ENCODE results near the gene SS18. TPM values are rescaled to one million over a fixed set of nuclear protein-coding genes. Genes with fewer than 3 reads are reported as not detected.

Gene SS18
- total RNA-seq, 1 experiment from 2014 or later, result 52.2 TPM

DNA sequence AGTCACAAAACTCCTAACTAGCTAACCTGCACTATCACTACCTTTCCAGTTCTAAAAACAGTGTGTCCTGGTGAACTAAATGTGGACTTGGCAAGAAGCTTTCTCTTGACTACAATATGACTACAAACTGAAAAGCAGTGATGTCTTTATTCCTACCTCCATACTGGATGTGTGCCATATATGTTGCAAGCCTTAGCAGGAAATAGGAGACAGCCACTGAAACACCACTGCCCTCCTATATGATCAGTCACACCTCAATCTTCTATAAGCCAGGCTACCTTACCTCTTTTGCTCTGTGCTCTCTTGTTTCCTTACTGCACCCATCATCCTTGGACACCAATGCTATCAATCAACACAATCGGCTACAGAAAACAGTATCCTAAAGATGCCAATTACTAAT is 34.1 kb downstream of the SS18 start:
- H3K27me3 ChIP-seq (ENCODE audit: insufficient read depth, low read depth), result no peaks in the 10 kb centered on the region
- H3K9me2 ChIP-seq (ENCODE audit: insufficient read depth), result no peaks in the 10 kb centered on the region
- ChIA-PET CTCF (no interaction called here), POLR2A (ENCODE audit: unreplicated experiment) (no interaction called here)
- H2AFZ ChIP-seq, result no peak overlapping the region
- H3K4me3 ChIP-seq, result no peak overlapping the region
- no TSS peak for BruUV-seq (replicated peaks)
- H3K27ac ChIP-seq, result no peak overlapping the region
- no peaks in the 10 kb centered on the region for H3K79me2 ChIP-seq (ENCODE audit: low read depth)
- H3K4me2 ChIP-seq, result no peak overlapping the region
- H3K36me3 ChIP-seq (ENCODE audit: low read depth), result peaks cover 18% of the 10 kb centered on the region; the same call in 1 of the 2 replicates
- H4K20me1 ChIP-seq (ENCODE audit: insufficient read depth), result no peaks in the 10 kb centered on the region
- no peaks in the 10 kb centered on the region for H3K4me1 ChIP-seq (replicated peaks; ENCODE audit: insufficient read depth)
- intact Hi-C loops (cut with micrococcal nuclease; ENCODE audit: unreplicated experiment), result no loop called here
- H3F3A ChIP-seq (ENCODE audit: insufficient read depth, low read depth), result no peaks in the 10 kb centered on the region
- H3K9me3 ChIP-seq (ENCODE audit: insufficient read depth, low read depth), result no peaks in the 10 kb centered on the region
- TF ChIP-seq EZH2 (IDR thresholded peaks at IDR 0.05; ENCODE audit: low read depth), result no peak
- no peak for TF ChIP-seq CTCF (conservative IDR thresholded peaks at IDR 0.05)
- no peak for DNase-seq

DNA sequence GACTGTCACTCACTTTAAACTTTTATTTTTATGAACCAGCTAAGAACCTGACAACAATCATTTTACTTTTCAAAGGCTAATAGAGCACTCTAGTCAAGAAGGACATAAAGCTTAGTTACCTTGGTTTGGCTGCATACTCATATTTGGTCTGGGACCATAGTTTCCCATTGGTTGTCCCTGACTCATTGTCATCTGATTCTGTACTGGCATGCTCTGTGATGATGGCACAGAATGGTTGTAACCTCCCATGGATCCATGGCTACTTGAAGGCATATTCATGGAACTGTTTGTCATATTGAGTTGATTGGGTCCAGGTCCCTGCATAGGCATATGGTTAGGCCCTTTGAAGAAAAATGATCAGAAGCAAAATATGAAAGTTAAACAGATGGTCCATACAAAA is 37.9 kb downstream of the SS18 start:
- Histone ChIP-seq H3K27me3 (ENCODE audit: insufficient read depth, low read depth) (no peaks in the 10 kb centered on the region), H2AFZ (no peak overlapping the region), H3K4me2 (no peak overlapping the region), H3K4me1 (replicated peaks; ENCODE audit: insufficient read depth) (no peaks in the 10 kb centered on the region), H3K79me2 (ENCODE audit: low read depth) (no peaks in the 10 kb centered on the region), H3K9me3 (ENCODE audit: insufficient read depth, low read depth) (no peaks in the 10 kb centered on the region), H3K4me3 (no peak overlapping the region), H3K36me3 (ENCODE audit: low read depth) (peaks cover 18% of the 10 kb centered on the region; the same call in 1 of the 2 replicates), H3F3A (ENCODE audit: insufficient read depth, low read depth) (no peaks in the 10 kb centered on the region), H3K27ac (no peak overlapping the region), H4K20me1 (ENCODE audit: insufficient read depth) (no peaks in the 10 kb centered on the region), H3K9me2 (ENCODE audit: insufficient read depth) (no peaks in the 10 kb centered on the region)
- intact Hi-C loops (cut with micrococcal nuclease; ENCODE audit: unreplicated experiment), result no loop called here
- BruUV-seq (replicated peaks), result no TSS peak
- POLR2A ChIA-PET (ENCODE audit: unreplicated experiment), result no interaction called here
- CTCF ChIA-PET, result no interaction called here
- no peak for DNase-seq
- TF ChIP-seq CTCF (conservative IDR thresholded peaks at IDR 0.05) (no peak), EZH2 (IDR thresholded peaks at IDR 0.05; ENCODE audit: low read depth) (no peak)

DNA sequence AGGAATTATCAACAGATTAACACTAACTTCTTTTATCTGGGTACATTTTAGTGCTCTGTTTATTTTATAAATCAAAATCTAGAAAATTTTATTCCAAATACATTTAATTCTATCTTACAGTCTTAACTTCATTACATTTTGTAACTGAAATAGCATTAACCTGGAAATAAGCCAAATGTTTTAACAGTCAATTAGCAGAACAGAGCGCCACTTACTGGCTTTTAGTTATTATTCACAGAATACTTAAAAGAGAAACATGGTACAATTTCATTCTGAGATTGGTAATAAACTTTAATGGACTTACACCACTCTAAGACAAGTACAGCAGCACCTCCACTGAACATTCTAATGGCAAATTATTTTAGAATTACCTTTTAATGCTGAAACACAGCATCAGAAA is 38.6 kb downstream of the SS18 start:
- no peaks in the 10 kb centered on the region for H3F3A ChIP-seq (ENCODE audit: insufficient read depth, low read depth)
- no peak for TF ChIP-seq EZH2 (IDR thresholded peaks at IDR 0.05; ENCODE audit: low read depth)
- no peak for TF ChIP-seq CTCF (conservative IDR thresholded peaks at IDR 0.05)
- H3K27me3 ChIP-seq (ENCODE audit: insufficient read depth, low read depth), result no peaks in the 10 kb centered on the region
- ChIA-PET CTCF (no interaction called here), POLR2A (ENCODE audit: unreplicated experiment) (no interaction called here)
- H4K20me1 ChIP-seq (ENCODE audit: insufficient read depth), result no peaks in the 10 kb centered on the region
- H3K4me1 ChIP-seq (replicated peaks; ENCODE audit: insufficient read depth), result no peaks in the 10 kb centered on the region
- no peaks in the 10 kb centered on the region for H3K9me2 ChIP-seq (ENCODE audit: insufficient read depth)
- H3K4me2 ChIP-seq, result no peak overlapping the region
- peaks cover 13% of the 10 kb centered on the region; the same call in 1 of the 2 replicates for H3K36me3 ChIP-seq (ENCODE audit: low read depth)
- H2AFZ ChIP-seq, result no peak overlapping the region
- H3K79me2 ChIP-seq (ENCODE audit: low read depth), result no peaks in the 10 kb centered on the region
- no peaks in the 10 kb centered on the region for H3K9me3 ChIP-seq (ENCODE audit: insufficient read depth, low read depth)
- no TSS peak for BruUV-seq (replicated peaks)
- intact Hi-C loops (cut with micrococcal nuclease; ENCODE audit: unreplicated experiment), result no loop called here
- H3K27ac ChIP-seq, result no peak overlapping the region
- no peak overlapping the region for H3K4me3 ChIP-seq
- no peak for DNase-seq

Measured in PC-9 (cell line).